GM21786 (cell line): ENCODE results near the gene KIF1B.
"Not testable (repeated sequence)": the region's sequence is repeated elsewhere in the genome, so short reads cannot be mapped to it uniquely, and the experiment has no call there.

Experiments used
- ATAC-seq: cut with Tn5 transposase; IDR thresholded peaks from one replicate; pipeline ENCODE4 v1.9.1; 2021; ENCODE audit not compliant: unreplicated experiment

KIF1B gene

DNA sequence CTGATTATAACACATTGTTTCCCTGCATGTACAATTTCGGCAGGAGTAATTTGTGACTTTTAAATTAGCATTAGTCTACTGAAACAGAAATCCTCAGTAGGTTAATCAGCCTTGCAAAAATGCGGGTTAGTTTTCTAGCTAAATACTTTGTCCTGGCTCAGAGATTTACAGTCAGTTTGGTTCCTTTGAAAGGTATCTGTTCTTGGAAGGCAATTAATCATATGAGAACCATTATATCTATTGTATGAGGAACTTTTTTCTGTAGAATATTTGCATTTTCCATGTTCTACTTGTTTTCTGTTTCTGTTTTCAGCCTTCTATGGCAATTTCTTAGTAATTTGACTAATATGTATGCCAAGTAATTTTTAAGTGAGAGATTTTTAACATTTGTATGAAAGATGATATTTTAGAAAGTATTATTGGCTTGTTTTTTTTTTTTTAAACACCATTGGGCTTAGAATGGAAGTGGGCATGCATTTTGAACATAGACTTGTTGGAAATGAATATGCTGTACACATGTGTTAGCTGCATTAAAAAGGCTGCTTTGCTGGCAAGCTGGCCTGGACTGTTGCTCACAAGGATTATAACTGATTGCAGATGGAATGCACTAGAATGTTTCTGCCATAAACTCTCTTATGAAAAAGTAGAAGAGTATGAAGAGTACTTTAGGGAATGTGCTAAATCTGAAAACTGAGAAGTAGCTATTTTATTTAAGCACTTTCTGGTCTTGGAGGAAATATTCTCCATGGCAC, 26.2 kb downstream of the KIF1B start:
- ATAC-seq: no peak

DNA sequence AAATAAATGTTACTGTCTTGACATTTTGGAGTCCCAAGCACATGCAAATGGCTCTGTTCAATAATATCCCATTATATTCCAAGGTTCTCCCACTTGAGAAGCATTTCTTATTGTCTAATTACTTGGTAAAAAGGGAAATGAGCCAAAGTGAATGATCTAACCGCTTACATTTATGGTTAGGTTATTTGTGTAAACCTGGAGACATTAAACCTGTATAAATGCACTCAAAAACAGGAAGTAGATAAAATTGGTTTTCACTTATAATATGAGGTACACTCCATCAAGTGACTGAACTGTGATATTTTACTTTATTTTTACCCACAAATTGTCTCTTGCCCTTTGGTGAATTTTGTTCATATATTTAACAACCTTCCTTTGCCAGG, 26.8 kb downstream of the KIF1B start:
- no peak for ATAC-seq

- no peak for ATAC-seq
Measured at GRCh38 chr1:10242135-10242534, 31.8 kb downstream of the KIF1B start.

GRCh38 chr1:10242811-10243210, 32.4 kb downstream of the KIF1B start:
- no peak for ATAC-seq

DNA sequence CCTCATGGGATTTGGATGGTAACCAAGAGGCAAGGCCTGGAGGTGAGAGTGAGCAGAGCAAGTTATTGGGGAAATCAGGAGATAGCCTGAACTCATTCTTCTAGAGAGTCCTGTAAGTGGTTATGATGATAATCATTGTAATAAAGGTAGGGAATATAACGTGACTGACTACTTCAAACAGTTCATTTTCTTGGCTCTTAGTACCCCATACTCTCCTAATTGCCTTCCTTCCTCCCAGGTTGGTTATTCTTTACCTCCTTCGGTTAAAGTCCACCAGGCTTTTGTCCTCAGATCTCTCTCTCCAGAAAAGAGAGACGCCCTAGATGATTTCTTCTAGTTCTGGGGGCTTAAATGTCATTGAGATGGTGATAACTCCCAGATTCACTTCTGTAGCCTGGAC, 35.3 kb downstream of the KIF1B start:
- ATAC-seq: no peak

- no peak for ATAC-seq
Measured at GRCh38 chr1:10249808-10250457, 39.6 kb downstream of the KIF1B start.

- no peak for ATAC-seq
Measured at GRCh38 chr1:10250663-10251062, 40.3 kb downstream of the KIF1B start.

DNA sequence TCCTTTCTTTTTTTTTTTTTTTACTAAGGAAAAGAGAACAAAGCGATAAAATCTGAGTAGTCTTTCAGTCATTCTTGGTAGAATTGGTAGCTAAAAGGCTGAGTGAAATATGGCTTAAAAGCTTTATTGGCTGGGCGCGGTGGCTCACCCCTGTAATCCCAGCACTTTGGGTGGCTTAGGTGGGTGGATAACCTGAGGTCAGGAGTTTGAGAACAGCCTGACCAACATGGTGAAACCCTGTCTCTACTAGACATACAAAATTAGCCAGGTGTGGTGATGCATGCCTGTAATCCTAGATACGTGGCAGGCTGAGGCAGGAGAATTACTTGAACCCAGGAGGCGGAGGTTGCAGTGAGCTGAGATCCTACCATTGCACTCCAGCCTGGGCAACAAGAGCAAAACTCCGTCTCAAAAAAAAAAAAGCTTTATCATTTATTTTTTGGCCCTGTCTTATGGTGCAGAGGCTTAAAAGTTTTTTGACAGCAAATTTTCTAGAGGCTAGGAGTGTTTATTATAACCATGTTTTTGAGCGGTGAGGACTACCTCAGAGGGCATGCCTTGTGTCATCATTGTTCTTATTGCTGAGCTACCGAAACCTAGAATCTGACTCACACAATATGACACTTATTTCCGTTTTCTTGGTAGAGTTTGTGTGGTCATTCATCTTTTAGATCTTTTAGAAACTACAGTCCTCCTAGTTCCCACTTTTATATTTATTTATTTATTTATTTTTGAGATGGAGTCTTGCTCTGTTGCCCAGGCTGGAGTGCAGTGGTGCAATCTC, 41.1 kb downstream of the KIF1B start:
- not testable (repeated sequence) for ATAC-seq

GRCh38 chr1:10252508-10252907, 42.1 kb downstream of the KIF1B start:
- ATAC-seq: no peak

- ATAC-seq: no peak
Measured at GRCh38 chr1:10253149-10253548, 42.8 kb downstream of the KIF1B start.

DNA sequence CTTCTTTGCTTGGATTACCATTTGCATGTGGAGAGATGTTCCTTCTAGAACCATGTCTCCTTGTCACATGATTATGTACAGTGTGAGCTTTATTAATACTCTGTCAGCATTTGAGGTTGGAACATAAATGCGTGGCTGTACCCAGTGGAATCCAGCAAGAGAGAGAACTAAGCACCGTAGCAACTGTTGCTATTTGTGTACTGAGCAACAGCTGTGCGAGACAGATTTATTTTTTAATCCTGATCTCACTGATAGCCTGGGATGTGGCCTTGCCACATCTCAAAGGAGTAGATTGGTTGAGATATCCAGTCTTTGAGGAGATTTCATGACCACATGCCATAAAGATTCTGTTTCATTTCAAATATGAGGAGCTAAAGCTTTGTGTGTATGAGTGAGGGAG, 43.4 kb downstream of the KIF1B start:
- ATAC-seq: no peak

- no peak for ATAC-seq
Measured at GRCh38 chr1:10257851-10258250, 47.5 kb downstream of the KIF1B start.

- not testable (repeated sequence) for ATAC-seq
Measured at GRCh38 chr1:10259547-10259946, 49.2 kb downstream of the KIF1B start.

DNA sequence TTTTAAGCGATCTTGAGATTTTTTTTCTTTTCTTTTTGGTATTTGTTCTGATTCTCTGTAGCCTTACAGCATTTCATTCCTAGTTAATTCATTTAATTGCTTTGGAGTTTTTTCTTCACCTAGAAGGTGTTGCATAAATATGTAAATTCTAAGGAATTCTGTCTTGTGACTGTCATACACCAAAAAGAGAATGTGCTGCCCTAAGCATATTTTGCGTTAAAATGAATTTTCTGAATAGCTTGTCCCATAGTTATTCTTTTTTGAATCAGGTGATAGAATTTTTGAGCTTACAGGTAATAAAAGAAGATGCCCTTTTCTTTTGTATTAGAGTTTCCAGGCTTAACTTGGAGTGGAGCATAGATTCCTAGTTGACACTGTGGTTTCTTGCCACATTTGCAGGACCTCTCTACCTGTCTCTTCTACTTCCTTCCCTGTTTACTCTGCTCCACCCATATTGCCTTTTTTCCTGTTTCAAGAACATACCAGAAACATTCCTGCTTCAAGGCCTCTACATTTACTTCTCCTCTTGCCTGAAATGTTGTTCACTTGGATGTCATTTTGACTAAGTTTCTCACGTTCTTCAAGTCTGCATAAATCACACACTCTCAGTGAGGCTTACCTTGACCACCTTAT, 53.2 kb downstream of the KIF1B start:
- no peak for ATAC-seq

GRCh38 chr1:10265027-10265426, 54.7 kb downstream of the KIF1B start:
- ATAC-seq: no peak

DNA sequence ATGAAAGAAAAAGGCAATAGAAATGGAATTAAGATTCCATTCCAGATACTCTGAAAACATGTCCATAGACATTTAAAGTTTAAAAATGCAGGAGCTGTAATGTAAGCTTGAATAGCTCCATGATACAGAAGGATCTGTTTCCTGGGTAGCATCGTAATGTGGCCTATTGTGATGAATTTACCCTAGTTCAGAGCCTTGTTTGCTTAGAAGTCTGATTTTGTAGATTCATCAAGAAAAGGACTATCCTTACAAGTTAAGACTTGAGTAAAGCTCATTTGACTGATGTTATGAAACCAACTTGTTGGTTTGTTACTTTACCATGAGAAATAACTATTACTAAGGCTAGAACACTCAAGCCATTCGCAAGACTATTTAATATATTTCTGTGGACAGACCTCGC, 55.5 kb downstream of the KIF1B start:
- ATAC-seq: no peak

GRCh38 chr1:10267319-10267718, 56.9 kb downstream of the KIF1B start:
- ATAC-seq: no peak

DNA sequence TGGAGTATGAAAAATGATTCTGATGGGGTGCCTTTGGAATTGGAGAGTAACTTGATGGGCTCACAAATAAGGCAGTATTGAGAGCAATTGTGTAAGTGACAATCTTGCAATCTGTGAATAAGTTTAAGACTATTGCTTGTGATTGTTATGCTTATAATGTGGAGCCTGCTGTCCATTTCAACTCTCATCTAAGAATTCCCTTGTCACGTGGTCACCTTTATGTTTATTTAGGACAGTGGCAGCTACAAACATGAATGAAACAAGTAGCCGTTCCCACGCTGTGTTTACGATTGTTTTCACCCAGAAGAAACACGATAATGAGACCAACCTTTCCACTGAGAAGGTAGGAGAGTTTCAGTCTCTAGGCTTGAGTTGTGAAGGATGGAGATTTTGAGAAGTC, 57.6 kb downstream of the KIF1B start:
- no peak for ATAC-seq

DNA sequence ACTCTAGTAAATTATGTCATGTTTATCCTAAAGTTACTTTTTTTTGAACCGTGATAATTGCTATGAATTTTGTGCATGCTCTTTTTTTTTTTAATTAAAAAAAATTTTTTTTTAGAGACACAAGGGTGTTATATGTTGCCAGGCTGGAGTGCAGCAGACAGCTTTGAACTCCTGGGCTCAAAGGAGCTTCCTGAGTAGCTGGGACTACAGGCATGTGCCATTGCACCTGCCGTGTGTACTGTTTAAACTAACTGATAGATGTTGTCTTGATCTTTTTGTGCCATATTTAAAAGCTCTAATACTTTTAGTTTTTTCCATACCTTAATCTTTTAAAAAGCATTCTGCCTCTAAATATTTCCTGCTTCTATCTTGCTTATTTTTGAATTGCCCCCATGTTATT, 60.7 kb downstream of the KIF1B start:
- ATAC-seq: no peak

DNA sequence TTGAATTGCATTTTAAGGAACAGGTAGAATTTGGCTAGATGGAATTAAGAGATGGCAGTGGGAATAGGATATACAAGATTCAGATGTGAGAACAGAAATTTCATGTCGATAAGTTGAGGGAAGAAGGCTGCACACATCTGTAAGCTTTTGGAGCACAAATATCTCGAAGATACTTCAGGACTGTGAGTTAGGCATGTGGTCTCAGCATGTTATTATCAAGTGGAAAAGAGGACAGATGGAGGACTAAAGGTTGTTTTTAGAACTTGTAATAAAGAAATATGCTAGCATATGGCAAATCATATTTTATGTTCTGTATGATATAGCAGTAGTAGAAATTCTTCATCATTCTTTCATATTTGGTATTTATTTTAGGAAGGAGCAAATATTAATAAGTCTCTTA, 61.5 kb downstream of the KIF1B start:
- ATAC-seq: no peak

DNA sequence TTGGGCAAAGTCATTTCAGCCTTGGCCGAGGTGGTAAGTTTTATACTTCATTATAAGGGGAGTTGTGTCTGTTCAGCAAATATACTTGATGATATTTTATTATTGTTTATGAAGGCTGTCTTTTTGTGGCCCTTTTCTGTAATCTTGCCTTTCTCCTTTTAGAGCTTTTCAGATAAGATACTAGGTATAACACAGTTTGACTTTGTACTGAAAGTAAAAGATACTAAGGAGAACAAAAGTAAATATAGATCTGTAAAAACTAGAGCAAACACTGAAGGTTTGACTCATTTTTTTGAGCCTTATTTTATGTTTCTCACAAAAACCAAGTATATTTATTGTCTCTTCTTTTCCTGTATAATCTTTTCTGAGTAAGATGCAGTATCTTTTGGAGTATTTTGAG, 61.9 kb downstream of the KIF1B start:
- no peak for ATAC-seq

- no peak for ATAC-seq
Measured at GRCh38 chr1:10278880-10279279, 68.5 kb downstream of the KIF1B start.
